Ishikawa (cell line): ENCODE measurements around the gene HCN4.

Source experiments
- RAD21 ChIP-seq: IDR thresholded peaks from 2 replicates; pipeline ENCODE4 v1.6.1; 2012; ENCODE audit warnings: low read depth
- TCF12 ChIP-seq: IDR thresholded peaks from 2 replicates; pipeline ENCODE4 v1.6.1; 2012; ENCODE audit warnings: low read depth
- USF1 ChIP-seq: IDR thresholded peaks from 2 replicates; pipeline ENCODE4 v1.6.1; 2012

- TF ChIP-seq TCF12 (no peak), USF1 (no peak), RAD21 (no peak)
These were observed 48.1 kb downstream of the HCN4 start for GRCh38 chr15:73320619-73321180.
